Measurements from ENCODE around the gene OARD1. TPM values are rescaled to one million over a fixed set of nuclear protein-coding genes. Genes with fewer than 3 reads are reported as not detected.

The OARD1 gene
- polyA plus RNA-seq, 1 of the 3 experiments (the other 2 are of a cell fraction) = 5.6 TPM

GRCh38 chr6:41028561-41029412 lies 43.4 kb downstream of the OARD1 start:
- TF ChIP-seq GABPA (IDR thresholded peaks at IDR 0.05; ENCODE audit: low read depth) (no peak), SMC3 (IDR thresholded peaks at IDR 0.05; ENCODE audit: low read depth, low read length) (no peak), NRF1 (IDR thresholded peaks at IDR 0.05; ENCODE audit: low read depth, low read length) (no peak), MXI1 (IDR thresholded peaks at IDR 0.05; ENCODE audit: low read depth, low read length) (no peak), MAX (IDR thresholded peaks at IDR 0.05; ENCODE audit: low read depth) (no peak), ELF1 (IDR thresholded peaks at IDR 0.05) (no peak), USF1 (IDR thresholded peaks at IDR 0.05; ENCODE audit: borderline replicate concordance, low read depth) (no peak), TEAD4 (IDR thresholded peaks at IDR 0.05; ENCODE audit: borderline replicate concordance, insufficient read depth) (no peak), EP300 (IDR thresholded peaks at IDR 0.05; ENCODE audit: borderline replicate concordance in 1 of 2, low read depth in 1 of 2, low read length in 1 of 2) (no peak), RCOR1 (IDR thresholded peaks at IDR 0.05; ENCODE audit: low read length) (no peak), EZH2phosphoT487 (IDR thresholded peaks at IDR 0.05; ENCODE audit: borderline replicate concordance, low read depth) (no peak), SIN3A (IDR thresholded peaks at IDR 0.05; ENCODE audit: borderline replicate concordance, low read depth, low read length) (no peak), FOXM1 (IDR thresholded peaks at IDR 0.05; ENCODE audit: low read depth) (no peak), RAD21 (IDR thresholded peaks at IDR 0.05; ENCODE audit: low read length) (no peak), FOXJ3 (CRISPR knock-in tag; IDR thresholded peaks at IDR 0.05) (no peak)
- Histone ChIP-seq H3K4me2 (no peak overlapping the region), H3K4me3 (ENCODE audit: low read depth in 2 of 2, low read length in 1 of 2) (no peak overlapping the region), H3K9me3 (no peaks in the 10 kb centered on the region), H3K36me3 (replicated peaks in 1 of 2; ENCODE audit: control insufficient read depth in 1 of 2, insufficient read depth in 2 of 2, low read length in 1 of 2) (no peaks in the 10 kb centered on the region), H2AFZ (ENCODE audit: low read depth) (peak overlapping the region; percentile 61; the same call in 1 of the 2 replicates), H4K20me1 (ENCODE audit: insufficient read depth) (no peaks in the 10 kb centered on the region), H3K9me2 (no peaks in the 10 kb centered on the region), H3K4me1 (ENCODE audit: control insufficient read depth in 1 of 2, insufficient read depth in 2 of 2, low read depth in 1 of 2, low read length in 1 of 2) (peaks cover 0 to 9% of the 10 kb centered on the region in 2 experiments; a peak in 1 of 4 replicates), H3K9ac (no peak overlapping the region), H3K79me2 (ENCODE audit: insufficient read depth) (no peaks in the 10 kb centered on the region), H3K27ac (ENCODE audit: low read depth in 2 of 2, low read length in 1 of 2) (no peak overlapping the region), H3K27me3 (ENCODE audit: insufficient read depth) (no peaks in the 10 kb centered on the region), H3F3A (replicated peaks; ENCODE audit: insufficient read depth) (no peaks in the 10 kb centered on the region)
- POLR2A ChIA-PET = no interaction called here
- 78% methylated on average over 6 of the region's 13 CpGs for WGBS (ENCODE audit: low lambda C conversion rate)
- CTCF ChIA-PET = interaction anchor here (0.6 to 5.3 kb wide), 57 partner anchors 8 to 1667 kb away, joined by 3 to 50 read pairs (median 4); partner anchors contain the start of genes APOBEC2, TSPO2 and UNC5CL
- no peak for DNase-seq
